Measurements from ENCODE around the gene HGS.
"Not testable (repeated sequence)": the region's sequence is repeated elsewhere in the genome, so short reads cannot be mapped to it uniquely, and the experiment has no call there.

The HGS gene

DNA sequence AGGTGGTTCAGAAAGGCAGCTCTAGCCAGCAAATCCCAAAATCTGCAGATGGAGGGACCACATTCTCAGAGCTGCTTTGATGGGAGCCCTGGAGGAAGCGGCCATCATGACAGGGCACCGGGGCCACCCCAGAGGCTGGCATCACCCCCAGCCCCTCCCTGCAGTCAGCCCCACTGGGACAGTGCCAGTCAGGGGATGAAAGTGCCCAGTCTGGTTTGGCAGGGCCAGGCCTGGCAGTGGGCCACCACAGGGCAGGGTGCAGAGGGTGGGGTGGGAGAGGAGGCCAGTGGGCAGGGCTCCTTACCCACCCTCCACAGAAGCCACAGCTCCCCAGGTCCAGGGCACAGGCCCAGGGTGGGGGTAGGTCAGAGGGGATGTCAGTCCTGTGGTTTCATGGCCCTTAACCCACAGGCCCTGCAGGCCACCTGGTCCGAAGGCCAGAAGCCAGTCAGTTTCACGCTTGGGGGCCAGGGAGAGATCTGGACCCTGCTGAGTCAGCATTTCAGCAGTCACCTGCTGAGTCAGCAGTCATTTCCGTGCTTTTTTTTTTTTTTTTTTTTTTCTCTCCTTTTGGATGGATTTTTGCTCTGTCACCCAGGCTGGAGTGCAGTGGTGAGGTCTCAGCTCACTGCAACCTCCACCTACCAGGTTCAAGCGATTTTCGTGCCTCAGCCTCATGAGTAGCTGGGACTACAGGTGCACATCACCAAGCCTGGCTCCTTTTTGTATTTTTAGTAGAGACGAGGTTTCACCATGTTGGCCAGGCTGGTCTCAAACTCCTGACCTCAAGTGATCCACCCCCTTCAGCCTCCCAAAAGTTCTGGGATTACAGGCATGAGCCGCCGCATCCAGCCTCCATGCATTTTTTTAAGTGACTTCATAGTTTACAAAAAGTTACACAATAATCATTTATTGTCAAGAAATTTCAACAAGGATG lies 38.6 kb downstream of the HGS start:
- no peak for DNase-seq

DNA sequence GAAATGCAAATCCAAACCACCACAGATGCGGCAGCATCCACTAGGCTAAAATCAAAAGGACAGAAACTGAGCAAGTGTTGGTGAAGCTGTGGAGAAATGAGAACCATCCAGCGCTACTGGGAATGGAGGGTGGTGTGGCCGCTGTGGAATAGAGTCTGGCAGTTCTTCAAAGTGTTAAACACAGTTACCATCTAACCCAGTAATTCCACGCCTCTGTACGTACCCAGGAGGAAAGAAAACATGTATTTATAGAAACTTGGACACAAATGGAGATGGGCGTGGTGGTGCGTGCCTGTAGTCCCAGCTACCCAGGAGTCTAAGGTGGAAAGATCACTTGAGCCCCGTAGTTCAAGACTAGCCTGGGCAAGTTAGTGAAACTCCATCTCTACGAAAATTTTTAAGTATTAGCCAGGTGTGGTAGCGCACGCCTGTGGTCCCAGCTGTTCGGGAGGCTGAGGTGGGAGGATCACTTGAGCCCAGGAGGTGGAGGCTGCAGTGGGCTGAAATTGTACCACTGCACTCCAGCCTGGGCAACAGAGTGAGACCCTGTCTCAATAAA lies 39.9 kb downstream of the HGS start:
- DNase-seq, result no peak

DNA sequence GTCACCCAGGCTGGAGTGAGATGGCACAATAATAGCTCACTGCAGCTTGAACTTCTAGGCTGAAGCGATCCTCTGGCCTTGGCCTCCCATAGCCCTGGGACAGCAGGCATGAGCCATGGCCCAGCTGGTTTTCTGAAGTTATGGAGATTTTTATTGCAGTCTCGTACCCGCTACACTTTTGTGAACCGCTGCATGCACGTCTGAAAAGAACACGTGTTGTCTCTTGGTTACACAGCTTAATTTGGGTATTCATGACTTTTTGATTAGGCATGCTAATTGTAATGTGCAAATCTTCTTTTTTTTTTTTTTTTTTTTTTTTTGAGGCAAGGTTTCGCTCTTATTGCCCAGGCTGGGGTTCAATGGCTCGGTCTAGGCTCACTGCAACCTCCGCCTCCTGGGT lies 41.6 kb downstream of the HGS start:
- DNase-seq, result no peak

DNA sequence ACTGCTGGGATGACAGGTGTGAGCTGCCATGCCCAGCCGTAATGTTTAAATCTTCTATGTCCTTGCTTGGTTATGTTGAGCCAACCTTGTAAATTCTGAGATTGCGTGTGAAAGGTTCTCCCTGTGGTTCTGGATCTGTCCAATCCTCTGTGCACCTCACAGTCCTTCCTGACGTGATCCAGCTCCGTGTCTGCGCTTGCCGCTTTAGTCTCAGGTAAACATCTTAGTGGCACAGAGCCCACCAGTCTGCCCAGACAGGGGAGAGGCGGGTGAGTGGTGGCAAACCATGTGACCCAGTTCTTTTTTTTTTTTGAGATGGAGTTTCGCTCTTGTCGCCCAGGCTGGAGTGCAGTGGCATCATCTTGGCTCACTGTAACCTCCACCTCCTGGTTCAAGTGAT lies 42.2 kb downstream of the HGS start:
- no peak for DNase-seq

DNA sequence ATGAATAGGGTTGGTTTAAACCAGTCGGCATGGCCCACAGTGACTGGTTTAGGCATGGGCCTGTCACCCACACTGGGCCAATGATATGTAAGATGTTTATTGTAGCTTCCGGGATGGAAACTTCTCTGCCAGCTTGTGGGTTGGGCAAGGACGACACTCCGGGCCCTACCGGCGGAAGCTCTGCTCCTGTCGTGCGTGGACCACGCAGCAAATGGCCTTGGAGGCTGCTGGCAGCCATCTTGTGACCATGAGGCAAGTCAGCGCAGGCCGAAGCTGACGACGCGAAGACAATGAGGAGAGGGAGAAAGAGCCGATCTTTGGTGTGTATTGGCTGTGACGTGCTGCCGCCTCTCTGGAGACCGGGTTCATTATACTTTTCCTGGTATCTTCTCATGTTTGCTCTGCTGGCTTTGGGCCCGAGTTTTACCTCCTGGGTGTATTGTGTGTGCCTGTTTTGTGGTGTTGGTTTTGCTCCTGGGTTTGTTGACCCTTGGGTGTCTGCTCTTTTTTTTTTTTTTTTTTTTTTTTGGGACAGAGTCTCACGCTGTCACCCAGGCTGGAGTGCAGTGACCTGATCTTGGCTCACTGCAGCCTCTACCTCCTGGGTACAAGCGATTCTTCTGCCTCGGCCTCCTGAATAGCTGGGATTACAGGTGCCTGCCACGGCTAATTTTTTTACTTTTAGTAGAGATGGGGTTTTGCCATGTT lies 43.7 kb downstream of the HGS start:
- no peak for DNase-seq

DNA sequence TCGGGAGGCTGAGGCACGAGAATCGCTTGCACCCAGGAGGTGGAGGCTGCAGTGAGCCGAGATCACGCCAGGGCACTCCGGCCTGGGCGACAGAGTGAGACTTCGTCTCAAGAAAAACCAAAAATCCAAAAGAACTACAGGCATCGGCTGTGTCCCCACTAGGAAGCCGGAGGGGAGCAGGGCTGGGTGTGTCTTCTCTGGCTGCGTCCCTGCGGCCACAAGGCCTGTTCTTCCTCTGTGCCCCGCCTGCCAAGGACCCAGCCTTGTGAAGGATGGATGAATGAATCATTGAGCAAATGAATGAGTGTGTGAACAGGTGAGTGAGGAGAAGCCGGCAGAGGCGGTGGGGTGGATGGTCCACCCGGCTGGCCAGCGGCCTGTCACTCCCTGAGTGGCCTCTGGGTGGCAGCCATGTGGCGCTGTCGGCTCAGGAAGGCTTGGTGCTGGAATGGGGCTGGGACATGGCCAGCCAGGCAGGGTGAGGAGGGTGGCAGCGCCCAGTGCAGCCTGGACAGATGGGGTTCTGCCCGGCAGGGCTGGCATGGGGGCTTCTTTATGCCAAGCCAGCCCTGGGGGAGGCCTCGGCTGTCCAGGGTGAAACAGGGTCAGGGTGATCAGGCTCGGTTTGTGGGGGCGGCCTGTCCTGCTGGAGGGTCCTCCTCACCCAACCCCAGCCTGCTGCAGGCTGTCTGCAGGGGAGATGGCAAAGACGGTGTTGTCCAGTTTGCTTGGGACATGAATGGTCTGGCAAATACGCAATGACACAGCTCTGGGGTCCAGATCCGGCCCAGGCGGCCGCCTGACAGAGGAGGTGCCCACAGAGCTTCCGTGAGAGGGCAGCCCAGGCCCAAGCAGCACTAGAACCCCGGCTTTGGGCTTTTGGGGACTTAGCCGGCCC lies 49.9 kb downstream of the HGS start:
- peak; percentile 41 for DNase-seq

DNA sequence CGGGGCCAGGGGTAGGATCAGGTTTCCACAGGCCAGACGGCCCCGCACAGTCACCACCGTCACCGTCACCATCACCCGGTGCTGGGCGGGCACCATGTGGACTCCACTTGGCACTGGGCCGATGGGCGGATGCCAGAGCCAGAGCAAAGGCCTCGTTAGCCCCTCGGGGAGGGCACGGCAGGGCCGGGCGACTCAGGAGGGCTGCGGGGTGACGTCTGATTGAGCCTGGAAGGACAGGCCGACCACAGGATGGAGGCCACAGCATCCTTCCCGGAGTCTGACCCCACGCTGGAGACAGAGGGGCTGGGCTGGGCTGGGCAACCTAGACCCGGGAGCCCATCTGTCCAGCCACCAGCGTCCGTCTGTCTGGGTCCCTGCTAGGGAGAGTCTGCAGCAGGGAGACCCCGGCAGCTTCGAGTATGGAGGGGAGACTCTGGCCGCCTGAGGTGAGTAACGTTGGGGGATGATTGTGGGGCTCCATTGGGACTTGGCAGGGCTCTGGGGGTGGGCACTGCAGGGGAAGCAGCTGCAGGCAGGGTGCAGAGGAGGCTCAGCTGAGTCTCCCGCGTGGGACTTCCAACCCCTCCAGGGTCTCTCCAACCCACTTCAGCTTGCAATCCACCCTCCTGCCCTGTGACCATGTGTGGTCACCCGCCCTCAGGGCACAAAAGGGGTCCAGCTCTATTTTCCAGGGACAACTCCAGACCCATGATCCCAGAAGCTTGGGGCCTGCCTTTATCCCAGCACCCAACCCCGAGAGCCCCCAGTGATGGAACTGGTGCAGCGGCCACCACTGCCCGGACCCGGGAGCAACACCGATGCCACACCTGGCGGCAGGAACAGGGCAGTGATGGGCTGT lies 50.8 kb downstream of the HGS start:
- DNase-seq, result no peak

DNA sequence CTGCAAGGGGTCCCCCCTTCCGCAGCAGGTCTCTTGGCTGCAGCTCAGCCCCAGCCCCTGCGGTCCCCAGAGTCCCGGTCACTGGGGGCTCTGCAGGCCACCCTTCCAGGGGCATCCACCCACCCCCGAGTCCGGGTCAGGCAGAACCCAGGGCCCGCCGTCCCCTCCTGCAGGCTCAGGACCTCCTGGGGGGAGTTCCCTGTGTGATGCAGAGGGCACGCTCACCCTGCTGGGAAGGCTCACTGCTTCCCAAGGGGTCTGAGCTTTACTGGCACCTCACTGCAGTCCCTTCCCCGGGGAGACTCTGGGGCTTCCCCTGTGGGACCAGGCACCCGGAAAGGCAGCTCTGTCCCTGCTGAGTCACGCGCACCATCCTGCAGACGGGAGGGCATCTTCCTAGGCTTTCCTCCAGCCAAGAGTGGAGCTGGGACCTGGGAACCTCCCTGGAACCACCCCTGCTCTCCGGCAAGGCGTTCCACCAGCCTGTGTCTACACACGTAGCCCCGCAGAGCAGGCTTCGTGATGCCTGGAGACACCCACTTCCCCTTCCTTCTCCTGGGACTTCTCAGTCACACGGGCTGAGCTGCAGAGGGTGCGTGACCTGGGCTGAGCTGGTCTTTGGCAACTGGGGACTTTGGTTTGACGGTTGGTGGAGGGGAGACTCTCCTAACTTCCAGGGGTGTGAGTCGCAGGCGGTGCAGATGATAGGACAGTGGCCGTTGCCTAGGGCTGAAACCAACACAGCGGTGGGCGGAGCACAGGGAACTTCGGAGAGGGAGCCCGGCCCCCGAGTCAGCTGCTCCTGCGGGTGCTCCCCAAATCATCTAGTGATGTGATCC lies 51.7 kb downstream of the HGS start:
- no peak for DNase-seq

DNA sequence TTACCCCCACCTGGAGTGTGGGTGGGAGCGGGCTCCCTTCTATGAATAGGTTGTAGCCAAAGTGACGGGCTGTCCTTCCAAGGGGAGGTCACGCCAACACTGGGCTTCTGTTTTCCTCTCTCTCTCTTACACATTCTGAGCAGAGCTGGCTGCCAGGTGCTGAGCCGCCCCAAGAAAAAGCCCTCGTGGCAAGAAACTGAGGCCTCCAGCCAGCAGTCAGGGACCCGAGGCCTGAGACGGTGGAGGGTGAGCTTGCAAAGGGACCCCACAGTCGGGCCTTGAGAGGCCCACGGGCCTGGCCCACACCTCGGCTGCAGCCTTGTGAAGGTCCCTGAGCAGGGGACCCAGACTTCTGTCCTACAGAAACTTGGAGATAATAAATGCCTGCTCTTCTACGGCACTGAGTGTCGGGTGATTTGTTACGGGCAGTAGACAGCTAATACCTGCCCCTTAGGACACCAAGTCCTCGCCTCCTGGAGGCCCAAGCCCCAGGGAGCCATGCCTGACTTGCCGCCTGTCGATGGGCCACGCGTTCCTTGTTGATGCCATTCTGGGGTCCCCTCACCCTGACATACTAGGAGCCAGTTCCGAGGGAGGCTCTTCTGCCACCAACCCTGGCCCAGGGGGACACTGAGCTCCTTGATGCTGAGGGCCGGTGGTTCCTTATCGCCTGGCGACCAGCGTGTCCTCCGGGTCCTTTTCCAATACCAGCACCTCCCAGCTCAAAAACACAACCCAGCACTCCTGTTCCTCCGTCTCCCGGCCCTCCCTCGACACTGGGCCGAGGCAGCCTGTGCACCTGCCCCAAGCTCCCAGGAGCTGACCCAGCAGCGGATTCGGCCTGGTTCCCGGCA lies 54.4 kb downstream of the HGS start:
- DNase-seq, result no peak

DNA sequence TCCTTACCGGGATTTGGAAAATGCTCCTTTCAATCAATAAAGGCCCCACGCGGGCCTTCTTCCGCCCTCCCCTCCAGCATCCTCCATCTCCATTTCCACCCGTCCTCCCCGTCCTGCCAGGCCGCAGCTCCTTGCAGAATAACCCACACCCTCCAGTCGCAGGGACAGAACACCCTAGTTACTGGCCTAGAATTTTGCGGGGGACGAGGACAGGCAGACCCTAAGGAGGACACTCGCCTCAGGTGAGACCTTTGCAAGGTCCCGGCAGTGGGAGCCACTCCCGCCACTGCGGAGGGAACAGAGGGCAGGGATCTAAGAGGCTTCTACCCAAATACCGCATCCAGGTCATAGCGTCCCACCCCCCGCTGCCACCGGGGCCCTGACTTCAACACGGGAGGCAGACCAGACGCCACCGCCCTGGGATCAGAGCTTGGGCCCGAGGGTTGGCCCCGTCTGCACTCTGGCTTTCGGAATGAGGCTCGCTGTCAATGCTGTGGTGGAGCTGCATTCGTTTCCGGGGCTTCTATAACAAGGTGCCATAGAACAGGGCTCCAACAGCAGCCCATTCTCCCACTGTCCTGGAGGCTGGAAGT lies 55.1 kb downstream of the HGS start:
- DNase-seq, result no peak

DNA sequence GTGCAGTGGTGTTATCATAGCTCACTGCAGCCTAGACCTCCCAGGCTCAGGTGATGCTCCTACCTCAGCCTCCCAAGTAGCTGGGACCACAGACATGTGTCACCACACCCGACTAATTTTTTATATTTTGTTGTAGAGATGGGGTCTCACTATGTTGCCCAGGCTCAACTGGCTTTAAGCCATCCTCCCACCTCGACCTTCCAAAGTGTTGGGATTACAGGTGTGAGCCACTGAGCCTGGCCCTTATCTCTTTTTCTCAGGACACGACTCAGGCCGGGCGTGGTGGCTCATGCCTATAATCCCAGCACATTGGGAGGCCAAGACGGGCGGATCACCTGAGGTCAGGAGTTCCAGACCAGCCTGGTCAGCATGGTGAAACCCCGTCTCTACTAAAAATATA lies 55.8 kb downstream of the HGS start:
- not testable (repeated sequence) for DNase-seq

DNA sequence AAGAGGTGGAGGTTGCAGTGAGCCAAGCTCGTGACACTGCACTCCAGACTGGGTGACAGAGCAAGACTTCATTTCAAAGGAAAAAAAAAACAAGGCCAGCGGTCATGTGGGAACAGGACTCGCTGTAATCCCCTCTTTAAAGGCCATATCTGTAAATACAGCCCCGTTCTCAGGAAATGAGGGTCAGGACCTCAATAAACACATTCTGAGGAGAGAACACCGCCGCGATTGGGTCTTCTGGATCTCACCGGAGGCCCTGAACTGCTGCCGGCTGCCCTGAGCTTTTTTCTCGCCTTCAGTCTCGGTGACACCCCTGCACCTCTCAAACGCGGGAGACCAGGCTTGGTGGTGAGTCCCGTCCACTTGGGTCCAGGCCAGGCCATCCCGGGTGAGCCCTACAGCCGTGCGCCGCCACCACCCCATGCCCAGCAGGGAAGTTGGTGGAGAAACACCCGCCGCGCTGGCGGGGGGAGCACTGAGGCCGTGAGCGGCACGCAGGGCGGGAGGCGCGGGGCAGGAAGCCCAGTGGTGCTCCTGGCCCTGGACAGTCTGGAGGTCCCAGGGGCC lies 56.7 kb downstream of the HGS start:
- no peak for DNase-seq

DNA sequence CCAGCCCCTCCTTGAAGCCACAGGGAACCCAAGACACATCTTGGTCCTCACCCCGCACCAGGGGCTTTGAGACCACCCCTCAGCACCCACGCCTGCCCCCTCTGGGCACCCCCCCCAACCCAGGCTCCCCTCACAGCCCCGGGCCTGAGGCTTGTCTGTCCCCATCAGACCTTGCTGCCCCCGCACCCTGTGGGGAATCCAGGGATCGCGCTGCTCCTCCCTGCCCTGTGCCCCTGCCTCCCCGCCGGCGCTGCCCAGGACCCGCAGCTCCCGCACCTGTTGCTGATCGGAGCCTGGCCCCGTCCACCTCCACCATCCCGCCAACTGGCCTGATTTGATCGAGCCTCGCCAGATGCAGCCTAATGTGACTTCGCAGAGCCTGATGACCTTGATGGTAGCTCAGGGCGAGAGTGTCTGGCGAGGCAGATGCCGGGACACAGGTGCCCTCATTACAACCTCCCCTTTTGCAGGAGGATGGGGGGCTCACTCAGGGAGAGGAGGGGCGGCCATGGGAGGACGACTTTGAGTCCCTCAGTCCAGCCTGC lies 57.3 kb downstream of the HGS start:
- DNase-seq, result no peak

DNA sequence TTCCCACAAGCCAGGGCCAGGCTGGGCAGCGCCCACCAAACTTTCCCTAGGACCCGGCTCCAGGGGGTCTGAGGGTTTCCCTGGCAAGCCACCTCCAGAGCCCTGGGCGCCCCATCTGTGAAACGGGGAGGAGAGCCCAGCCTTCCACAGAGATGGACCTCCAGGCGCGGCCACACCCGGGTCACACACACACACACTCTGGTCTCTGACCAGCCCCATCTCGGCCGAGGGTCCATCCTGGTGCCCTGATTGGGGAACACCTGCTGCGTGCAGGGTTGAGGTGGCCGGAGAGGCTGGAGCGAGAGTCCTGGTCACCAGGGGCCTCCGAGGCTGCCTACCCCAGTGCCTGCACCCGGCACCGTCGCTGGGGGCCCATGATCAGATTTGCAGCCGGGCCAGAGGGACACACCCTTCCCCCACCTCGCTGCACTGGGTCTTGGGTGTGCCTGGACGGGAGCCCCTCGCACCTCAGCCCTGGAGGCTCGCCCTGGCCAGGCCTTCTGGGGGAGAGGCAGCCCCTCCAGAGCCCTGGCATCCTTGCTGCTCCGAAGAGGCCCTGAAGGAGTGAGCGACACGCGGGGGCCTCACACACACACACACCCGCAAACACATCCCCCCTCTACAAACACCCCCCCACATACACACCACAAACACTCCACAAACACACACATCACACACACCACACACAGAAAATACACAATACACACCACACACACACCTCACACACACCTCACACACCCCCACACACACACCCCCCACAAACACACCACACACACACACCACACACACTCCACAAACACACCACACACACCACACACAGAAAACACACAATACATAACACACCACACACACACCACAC lies 58.0 kb downstream of the HGS start:
- no peak for DNase-seq

Data from central memory CD4-positive, alpha-beta T cell (primary cell).